Fibroblast of skin of abdomen (primary cell): ENCODE data around the gene TMEM272.

Source experiments
- DNase-seq: peaks from one replicate; pipeline ENCODE4 v3.0.0-alpha.2; 2013

Gene TMEM272

DNA sequence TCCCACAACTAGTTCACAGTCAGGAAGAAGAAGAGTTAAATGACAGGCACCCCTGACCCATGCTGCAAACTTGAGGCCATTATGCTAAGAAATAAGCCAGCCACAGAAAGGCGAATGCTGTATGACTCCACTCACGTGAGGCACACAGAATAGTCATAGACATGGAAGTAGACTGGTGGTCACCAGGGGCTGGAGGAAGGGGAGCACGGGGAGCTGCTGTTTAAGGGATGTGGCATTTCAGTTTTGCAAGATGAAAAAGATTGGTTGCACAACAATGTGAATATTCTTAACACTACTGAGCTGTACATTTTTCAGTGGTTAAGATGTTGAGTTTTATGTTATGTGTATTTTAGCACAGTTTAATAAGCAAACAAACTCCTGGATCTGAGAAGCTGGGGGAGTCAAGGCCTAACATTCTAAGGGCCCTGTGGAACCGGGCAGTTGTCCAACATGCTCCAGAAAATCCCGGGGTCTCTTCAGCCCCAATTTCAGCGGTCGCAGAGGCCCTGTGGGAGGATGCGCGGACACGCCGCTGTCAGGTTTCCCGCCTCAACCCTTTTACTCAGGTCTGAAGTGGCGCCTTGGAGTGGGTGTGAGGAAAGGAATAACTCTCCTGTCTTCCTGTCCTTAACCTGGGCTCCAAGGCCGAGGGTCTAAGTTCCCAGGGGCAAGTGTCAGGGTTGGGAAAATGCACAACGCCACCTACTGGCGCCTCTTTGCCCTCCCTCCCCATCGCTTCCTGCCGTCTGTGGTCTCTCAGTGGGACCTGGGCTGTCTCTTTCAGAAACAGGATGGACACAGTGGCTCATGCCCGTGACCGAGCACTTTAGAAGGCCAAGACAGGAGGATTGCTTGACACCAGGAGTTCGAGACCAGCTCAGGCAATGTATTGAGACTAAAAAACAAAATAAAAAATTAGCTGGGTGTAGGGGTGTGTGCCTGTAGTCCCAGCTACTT is 4.4 kb upstream of the TMEM272 start:
- DNase-seq = peak; percentile 26

DNA sequence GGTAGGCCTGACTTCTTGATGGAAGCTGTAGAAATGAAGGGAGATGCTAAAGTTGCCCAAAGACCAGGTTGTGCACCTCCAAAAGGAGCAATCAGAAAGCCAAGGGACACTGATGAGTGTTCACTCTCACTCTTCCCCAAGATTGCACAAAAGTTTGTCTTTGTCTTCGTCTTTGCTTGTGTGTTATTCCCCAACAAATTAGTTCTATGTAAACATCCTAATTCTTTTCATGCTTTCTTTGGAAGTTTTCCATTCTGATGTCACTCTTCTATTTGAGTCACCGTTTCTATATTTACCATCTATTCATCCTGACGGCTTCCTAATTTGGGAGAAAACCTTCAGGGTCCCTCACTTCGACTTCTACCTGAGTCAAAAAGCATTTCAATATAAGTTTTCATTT is 3.7 kb upstream of the TMEM272 start:
- peak; percentile 44 for DNase-seq

DNA sequence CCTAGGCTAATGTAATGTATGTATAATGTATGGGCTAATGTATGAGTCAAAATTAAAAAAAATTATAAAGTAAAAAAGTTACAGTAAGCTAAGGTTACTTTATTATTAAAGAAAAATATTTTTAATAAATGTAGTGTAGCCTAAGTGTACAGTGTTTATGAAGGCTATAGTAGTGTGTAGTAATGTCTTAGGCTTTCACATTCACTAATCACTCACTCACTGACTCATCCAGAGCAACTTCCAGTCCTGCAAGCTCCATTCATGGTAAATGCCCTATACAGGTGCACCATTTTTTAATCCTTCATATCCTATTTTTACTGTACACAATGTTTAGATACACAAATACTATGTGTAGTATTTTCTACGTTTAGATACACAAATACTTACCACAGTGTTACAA is 1.8 kb upstream of the TMEM272 start:
- no peak for DNase-seq

DNA sequence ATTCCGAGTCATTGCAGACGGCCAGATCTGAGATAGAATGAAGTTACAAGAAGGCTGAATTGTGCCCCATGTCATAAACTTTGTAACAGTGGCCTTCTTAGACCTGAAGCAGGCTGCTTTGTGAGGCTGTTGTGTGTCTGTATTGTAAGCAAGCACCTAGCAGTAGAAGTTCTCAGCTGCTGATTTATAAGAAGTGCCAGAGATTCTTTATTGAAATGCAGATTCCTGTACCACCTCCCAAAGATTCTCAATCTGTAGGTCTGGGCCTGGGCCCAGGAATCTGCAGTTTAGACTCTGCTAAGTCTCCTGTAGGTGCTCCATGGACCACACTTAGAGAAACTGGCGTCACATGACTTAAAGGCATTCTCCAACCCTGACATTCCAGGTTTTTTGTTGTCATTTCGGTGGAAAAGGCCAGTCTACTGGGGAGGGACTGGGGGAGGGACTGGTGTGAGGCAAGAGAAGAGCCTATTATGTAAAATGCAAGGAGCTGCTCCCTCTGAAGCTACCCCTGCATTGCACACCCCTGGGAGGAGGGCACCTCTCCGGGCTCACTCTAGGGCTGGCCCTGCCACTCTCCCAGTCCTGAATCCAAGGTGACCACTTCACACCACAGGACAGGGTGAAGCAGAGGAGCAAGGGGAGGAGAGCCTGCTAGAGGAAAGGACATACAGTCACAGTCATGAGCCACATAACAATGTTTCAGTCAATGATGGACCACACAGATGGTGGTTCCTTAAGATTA is 769 bp upstream of the TMEM272 start:
- no peak for DNase-seq

DNA sequence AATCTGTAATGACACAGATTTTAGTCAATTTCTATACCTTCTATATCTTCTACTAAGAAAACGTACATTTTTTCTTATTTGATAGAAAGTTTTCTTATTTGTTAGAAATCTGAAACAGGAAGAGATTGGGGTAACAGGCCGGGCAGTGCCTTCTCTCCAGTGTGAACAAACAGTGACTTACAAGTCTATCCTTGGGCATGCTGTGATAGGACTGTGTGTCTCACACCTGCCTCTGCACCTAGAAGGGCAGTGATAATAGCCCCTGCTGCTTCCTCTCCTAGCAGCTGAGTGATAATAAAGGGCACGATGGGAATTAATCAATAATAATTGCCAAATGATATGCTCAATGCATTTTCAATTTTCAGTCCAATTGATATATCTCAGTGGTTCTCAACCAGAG is 1.4 kb downstream of the TMEM272 start:
- DNase-seq = no peak

DNA sequence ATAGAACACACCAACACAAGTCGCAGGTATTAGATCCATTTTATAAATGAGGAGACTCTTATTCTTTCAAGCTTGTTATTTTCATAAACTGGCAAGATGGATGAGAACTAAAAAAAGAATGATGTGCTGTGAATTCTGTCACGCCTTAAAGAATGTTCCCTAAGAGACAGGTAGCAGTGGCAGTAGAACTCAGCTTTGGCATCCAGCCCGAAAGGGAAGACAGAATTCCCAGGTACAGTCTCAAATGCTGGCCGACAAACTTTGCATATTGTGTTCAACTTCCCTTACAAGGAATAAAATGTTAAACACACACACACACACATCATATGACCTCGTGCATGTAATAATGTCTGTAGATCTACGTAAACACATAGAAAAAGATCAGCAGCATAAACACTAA is 3.2 kb downstream of the TMEM272 start:
- no peak for DNase-seq

DNA sequence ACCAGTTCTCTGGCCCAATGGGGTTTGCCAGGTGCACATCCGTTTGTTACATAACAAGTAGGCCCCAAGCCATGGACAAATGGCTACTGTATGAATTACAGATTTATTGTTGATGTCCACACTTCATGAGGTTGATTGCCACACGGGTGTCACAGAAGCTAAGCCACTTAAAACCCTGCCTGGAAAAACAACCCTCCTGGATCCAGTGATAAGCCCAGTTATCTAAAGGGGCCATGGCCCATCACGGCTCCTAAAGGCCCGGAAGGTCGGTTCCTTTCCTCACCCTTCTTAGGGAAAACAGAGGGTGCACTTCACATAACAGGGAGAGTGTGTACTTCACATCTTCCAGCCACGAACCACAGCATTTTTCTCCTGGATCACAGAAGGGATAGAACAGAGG is 4.1 kb downstream of the TMEM272 start:
- DNase-seq = no peak

DNA sequence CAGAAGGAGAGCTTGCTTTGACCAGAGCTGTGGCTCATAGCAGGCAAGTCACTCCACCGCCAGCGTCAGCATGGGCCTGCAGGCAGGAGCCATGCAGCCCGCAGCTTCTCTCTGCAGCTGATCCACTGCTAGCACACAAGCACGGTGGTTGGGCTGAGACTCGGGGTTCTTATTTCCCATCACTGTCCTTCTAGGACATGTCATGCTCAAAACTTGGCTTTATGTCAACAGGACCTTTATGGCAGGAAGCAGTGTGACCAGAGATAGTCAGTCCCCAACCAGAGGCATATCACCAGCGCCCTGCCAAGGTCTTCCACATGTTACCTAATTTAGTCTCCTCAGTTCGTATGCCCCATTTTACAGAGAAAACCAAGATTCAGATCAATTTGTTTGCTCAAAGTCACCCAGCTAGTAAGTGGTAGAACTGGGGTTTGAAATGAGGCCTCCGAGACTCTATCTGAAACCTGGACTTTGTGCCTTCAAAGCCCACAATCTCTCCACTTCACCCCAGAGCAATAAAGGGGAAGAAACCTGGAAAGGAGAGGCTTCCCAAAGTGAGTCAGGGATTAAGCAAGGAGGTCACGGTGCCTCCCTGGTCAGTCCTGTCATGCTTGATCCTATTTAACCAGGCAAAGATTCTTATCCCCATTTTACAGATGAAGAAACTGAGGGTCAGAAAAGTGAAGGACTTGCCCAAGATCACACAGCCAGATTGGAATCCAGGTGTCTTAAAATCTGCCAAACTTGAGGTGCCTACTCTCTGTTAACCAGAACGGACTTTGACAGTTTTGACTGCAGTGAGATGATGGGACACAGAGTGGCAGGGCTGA is 5.1 kb downstream of the TMEM272 start:
- no peak for DNase-seq

DNA sequence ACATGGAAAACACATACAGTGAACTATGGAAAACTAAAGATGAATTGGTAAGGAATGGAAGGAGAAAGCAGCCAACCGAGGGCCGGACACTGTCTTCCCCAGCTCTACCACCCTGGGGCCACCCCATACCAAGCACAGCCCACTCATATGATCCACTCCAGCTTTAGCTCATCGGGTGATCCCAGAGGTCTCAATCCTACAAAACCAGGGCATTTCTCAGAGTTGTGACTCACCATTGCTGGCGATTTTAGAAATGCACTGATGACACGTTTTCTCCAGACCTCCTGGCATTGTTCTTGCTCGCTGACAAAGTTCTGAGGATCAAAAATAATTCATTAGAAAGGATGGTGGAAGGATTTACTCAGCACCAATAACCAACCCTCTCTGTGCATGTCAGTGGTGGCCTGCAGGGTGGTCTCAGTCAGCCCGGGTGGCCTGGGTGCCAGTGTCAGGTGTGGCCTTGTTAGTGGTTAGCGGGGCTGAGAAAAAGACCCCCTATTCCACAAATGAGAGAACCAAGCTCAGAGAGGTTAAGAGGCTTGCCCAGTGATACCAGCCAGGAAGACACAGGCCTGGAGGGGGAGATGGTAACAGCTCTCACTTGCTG is 6.6 kb downstream of the TMEM272 start:
- DNase-seq = peak; percentile 63

DNA sequence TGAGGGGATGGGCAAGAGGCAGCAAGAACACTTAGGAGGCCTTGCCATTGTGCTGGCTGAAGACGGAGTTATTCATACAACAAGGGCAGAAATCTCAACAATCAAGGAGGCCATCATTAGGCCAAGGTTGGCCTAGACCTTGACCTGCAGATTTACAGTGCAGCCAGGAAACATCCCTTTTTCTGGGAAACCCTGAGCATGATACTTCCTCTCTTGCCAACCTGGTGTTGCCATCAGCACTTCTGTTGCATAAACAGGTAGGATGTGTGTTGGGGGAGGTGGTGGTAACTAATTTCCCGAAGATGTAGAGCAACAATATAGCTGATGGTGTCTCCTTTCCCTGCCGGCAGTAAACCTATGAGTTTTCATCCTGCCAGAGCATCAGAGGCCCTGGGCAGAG is 8.0 kb downstream of the TMEM272 start:
- no peak for DNase-seq

DNA sequence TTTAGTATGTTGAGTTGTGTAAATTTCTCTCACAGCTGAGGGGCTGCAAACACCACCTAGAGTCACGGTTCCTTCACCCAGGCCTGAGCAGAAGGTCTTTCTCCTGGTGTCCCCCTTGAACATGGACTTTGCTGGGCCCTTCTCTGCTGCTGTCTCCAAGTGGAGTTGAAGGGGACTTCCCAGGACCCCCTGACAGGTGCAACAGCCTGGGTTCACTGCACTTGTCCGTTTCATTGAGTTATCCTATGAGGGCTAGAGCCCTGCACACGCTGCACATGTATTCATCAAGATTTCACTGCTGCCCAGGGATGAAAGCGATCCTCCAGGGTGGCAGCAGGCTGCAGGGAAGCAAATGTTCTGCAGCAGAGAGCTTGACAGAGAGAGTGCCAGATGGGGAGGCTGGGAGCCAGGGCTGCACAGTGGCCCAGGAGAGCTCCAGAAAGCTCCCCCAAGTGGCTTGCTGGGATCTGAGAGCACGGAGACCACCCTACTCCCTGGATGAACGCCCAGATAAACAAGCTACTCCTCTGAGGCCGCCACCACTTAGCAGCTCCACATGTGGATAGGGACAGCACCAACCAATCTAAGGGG is 10.3 kb downstream of the TMEM272 start:
- no peak for DNase-seq

DNA sequence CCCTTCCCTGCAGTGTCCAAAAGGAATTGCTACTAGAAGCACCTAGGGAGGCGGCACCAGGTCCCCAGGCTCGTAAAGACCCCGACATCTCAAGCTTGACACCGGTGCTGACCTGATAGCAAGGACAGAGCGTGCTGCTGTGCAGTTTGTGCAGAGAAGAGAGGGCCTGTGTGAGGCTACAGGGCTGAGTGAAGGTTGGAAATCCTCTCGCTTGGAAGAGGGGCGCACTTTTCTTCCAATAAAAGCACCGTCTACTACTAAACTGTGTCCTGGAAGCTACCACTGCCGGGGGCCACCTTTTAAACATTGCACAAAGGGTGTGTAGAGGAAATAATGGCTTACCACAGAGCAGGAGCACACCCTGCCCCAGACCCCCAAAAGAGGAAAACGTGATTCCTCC is 11.0 kb downstream of the TMEM272 start:
- no peak for DNase-seq

DNA sequence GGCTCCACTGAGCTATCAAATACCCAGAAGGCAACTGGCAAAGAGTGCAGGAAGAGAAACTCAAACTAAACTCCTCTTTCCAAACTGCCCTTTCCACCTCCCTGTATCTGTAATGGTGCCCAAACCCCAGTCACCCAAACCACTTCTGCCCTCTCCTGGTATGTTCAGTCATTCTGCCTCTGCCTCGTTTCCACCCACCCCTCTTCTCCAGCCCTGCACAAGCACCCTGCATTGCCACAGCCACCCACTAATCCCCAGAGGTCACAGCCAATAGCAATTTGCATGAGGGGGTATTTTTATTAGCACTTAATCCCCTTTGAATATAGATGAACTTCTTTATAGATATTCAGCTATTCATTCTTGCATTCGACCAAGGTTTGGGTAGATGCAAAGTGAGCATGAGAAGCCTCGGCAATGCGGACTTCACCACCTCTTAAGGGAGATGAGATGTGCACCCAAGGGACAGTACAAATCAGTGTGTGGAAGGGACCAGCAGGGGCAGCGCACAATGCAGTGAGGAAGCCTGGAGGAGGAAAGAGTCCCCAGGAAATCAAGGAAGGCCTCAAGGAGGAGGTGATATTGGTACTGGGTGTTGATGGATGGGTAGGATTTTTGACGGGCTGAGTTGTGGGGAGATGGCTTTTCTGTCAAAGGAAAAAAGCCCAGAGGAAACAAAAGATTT is 12.4 kb downstream of the TMEM272 start:
- DNase-seq = peak; percentile 10

DNA sequence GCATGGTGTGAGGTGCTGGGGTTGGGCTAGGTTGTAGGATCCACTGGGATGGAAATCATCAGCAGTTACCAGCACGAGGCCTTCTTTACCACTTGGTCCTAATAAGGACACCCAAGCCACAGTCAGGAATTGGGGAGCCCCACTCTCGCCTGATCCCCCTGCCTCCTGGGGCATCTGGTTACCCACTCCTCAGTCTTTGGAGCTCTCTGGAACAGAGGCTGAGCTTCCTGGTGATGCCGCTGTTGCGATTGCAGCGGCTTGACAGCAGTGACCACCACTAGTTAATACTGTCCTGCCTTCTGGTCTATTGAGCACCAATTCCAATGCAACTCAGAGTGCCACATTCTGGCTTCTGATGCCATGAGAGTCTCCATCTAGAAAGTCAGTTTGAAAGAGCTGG is 13.5 kb downstream of the TMEM272 start:
- DNase-seq = no peak

DNA sequence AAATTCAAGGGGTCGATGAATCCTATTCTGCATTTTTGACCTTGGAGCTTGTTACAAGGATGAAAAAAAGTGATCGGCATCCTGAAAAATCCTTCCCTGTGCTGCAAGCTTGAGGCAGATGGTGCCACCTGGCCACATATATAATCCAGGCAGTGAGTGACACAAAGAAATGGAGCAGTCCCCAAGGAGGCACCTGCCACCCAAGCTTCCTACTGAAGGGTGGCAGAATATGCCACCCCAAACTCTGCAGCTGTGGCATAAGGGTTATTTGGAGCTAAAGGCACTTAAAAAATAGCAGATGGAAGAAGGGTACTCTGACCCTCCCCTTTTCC is 15.4 kb downstream of the TMEM272 start:
- DNase-seq = no peak

DNA sequence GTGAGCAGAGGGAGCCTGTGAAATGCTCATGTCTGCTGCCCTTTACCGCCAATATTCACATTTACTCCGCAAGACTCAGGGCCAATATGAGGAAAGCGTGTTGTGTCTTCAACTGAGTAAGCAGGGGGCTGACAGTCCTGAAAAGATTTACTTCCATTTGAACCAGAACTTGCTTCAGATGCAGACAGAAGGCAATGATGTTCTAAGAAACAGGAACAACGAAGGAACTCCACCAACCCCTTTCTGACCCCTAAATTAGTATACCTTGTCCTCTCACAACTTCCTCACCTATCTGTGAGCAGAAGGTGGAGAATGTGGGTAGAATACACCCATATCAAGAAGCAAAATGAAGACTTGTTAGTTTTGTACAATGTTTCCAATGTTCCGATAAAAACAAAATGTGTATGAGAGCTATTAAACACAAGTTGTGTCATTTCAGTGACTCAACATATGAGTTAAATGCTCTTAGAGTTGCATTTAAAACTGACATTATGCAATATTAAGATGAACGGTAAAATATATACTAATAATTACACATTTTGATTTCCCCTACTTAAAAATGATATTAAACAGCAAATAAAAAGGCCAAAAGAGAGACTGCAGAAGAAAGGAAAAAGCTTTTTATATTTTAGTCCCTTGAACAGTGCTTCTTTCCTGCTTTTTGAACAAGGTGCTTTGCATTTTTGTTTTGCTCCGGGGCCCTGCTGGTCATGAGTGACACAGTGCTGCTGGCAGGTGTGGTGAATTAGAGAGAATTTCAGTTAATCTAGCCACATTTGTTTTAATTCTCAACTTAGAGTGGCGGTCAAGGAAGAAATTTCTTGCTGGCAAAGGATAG is 16.0 kb downstream of the TMEM272 start:
- no peak for DNase-seq

DNA sequence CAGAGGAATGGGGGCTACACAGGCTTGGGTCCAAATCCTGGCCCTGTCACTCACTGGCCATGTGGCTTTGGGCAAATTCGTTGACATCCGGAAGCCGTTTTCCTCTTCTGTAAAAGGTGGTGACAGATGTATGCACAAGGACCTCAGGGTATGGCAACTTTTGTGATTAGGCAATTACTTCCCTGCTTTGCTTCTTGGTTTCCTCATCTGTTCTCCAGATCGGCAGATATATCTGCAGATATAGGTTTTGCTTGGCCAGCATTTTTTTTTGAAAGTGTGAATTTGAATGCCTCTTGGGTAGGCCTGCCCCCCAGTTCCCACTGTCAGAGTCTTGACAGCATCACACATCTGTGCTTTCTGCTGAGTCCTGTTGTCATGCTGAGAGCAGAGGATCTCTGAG is 17.7 kb downstream of the TMEM272 start:
- DNase-seq = no peak

DNA sequence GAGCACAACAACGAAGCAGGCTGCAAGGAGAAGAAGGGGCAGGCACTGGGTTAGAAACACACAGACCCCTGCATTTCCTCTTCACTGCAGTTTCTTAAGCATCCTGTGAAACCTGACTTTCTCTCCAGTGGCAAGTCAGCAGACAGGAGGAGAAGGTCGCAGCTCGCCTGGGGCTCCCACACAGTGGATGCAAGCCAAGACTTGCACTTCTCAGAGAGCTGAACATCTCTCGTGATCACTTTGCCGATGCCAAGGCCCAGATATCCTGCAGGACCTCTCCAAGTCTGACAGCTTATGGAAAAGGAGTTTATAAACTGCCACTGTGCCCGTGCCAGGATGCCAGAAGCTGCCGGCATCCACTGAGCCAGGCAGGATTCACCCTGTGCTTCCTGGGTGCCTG is 18.4 kb downstream of the TMEM272 start:
- DNase-seq = no peak

DNA sequence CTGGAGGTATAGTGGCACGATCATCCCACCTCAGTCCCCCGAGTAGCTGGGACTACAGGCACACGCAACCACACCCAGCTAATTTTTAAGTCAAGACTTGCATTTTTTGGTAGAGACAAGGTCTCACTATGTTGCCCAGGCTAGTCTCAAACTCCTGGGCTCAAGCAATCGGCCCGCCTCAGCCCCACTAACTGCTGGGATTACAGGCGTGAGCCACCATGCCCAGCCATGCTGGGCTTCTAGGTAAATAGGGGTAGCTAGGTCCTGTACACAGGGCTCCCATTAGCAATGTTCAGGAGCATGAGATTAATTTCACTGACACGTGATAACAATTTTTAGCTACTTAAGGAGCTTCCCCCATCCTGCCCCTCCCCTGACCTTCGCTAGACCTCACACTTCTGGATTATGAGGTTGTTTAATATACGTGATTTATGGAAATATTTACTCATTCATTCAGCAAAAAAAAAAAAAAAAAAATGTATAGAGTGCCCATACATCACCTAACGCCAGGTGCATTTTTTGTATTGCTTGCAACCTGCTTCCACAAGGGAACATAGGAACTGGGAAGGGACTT is 19.2 kb downstream of the TMEM272 start:
- DNase-seq = no peak

DNA sequence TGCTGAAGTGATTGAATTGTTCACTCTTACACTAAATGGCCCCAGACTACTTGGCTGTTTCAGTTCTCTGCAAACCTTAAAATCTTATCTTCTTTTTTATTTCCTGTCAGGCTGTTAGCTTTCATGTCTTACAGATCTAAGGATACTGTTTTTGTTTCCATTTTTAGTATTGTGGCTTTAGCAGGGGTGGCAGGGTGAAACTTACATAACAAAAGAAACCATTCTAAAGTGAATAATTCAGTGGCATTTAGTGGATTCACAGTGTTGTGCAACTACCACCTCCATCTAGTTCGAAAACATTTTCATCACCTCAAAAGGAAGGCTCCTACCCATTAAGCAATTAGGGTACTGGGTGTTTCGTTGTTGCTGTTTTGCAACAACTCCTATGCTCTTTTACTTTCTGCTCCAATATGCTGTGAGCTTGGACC is 19.8 kb downstream of the TMEM272 start:
- DNase-seq = no peak
